Fibroblast of the aortic adventitia (primary cell): ENCODE data around the gene MGAT5. TPM values are rescaled to one million over a fixed set of nuclear protein-coding genes. Genes with fewer than 3 reads are reported as not detected.

Experiments
- DNase-seq: peaks from one replicate; pipeline ENCODE4 v3.0.0-alpha.2; 2010; ENCODE audit warnings: low read depth
- H3K4me3 ChIP-seq: 2 replicates; pipeline ENCODE4 v1.5.1; 2011; ENCODE audit warnings: low read depth, mild to moderate bottlenecking, control low read depth, low read length, moderate library complexity
- total RNA-seq: library from RNA; depleted of rRNA; stranded (reverse); fragments of >200 nt; gene quantifications from 2 replicates; pipeline ENCODE4 v1.2.3, GENCODE V29; 2012; ENCODE audit warnings: low replicate concordance
- TF ChIP-seq, protein P1 (sequence below): IDR thresholded peaks from 2 replicates; pipeline ENCODE4 v1.5.1; 2011; ENCODE audit warnings: mild to moderate bottlenecking, low read length, control low read depth, inconsistent platforms; ENCODE audit not compliant: insufficient read depth

The MGAT5 gene
- total RNA-seq, 1 donor, result 46.5 TPM

GRCh38 chr2:134341476-134341875 lies 87.6 kb downstream of the MGAT5 start:
- no peak for DNase-seq
- no peak overlapping the region for H3K4me3 ChIP-seq
- TF ChIP-seq, protein P1, sequence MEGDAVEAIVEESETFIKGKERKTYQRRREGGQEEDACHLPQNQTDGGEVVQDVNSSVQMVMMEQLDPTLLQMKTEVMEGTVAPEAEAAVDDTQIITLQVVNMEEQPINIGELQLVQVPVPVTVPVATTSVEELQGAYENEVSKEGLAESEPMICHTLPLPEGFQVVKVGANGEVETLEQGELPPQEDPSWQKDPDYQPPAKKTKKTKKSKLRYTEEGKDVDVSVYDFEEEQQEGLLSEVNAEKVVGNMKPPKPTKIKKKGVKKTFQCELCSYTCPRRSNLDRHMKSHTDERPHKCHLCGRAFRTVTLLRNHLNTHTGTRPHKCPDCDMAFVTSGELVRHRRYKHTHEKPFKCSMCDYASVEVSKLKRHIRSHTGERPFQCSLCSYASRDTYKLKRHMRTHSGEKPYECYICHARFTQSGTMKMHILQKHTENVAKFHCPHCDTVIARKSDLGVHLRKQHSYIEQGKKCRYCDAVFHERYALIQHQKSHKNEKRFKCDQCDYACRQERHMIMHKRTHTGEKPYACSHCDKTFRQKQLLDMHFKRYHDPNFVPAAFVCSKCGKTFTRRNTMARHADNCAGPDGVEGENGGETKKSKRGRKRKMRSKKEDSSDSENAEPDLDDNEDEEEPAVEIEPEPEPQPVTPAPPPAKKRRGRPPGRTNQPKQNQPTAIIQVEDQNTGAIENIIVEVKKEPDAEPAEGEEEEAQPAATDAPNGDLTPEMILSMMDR, result no peak

DNA sequence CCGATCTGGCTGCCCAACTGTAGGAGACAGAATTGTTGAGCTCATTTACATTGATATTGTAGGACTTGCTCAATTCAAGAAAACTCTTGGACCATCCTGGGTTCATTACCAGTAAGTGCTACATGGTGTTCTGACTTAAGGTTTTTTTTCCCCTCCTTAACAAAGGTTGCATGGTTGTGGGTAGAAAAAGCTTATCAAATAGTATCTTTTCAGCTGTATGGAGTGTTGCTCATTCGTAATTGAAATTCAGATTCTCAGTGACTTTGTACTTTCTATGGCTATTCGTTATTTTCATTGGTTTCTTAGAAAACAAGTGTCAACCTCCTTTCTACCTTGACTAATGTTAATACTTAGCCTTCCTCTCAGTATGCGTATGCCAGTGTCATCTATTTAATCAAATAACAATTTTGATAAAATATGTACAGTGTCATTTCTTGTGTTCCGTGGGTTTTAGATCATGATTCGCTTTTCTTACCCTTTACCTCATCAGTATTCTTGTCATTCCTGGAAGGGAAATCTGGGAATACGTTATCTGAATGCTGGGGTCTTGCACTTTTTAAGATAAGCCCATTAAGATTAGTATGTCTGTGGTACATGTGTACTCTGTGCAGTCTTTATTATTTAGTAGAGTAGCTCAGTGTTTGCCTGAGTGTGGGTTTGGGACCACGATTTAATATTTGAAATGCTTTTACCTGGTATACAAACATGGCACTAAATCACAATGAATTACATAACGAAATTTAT lies 91.3 kb downstream of the MGAT5 start:
- TF ChIP-seq, protein P1, result no peak
- no peak overlapping the region for H3K4me3 ChIP-seq
- no peak for DNase-seq

DNA sequence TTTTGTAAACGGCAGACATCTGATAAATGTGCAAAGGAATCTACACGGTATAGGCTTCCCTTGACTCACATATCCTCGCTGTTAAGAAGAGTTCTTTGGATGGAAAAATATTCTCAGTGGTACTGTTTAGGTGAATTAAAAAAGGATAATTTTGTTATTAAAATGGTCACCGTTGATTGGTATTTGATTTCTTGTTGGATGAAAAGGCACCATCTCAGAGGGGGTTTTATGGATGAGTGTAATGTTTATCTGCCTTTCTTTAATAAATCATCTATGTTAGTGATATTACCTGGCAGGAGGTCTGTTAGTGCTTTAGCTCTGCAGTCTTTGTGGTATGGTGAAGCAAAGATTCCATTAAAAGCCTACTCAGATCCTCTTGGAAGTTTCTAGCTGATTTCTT lies 92.3 kb downstream of the MGAT5 start:
- DNase-seq, result no peak
- TF ChIP-seq, protein P1, result no peak
- no peak overlapping the region for H3K4me3 ChIP-seq

DNA sequence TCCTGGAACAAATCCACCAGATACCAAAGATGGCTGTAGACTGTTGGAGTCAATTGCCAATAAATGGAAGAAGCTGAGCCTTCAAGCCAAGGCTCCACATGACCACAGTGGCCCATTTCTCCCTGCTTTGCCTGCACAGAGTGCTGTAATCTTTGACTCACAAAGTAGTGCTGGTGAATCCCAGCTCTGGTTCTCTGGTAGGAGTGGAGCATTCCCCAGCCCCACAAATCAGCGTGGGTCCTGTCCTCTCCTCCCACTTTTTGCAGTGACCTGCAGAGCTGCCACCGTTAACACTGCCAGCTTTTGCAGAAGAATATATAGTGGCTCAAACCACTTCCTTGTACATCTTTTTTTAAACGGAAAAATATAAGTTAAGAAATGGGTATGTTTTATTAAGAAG lies 93.9 kb downstream of the MGAT5 start:
- no peak overlapping the region for H3K4me3 ChIP-seq
- peak; percentile 5 for DNase-seq
- TF ChIP-seq, protein P1, result no peak

- peak; percentile 66 for DNase-seq
Measured at GRCh38 chr2:134348239-134348638, 94.4 kb downstream of the MGAT5 start.

GRCh38 chr2:134348760-134349159 lies 94.9 kb downstream of the MGAT5 start:
- DNase-seq, result peak; percentile 13
- no peak overlapping the region for H3K4me3 ChIP-seq
- TF ChIP-seq, protein P1, result no peak

More at GRCh38 chr2:134348239-134348638, 94.4 kb downstream of the MGAT5 start:
- TF ChIP-seq, protein P1, result no peak
- no peak overlapping the region for H3K4me3 ChIP-seq

GRCh38 chr2:134351016-134351415 lies 97.1 kb downstream of the MGAT5 start:
- no peak overlapping the region for H3K4me3 ChIP-seq
- TF ChIP-seq, protein P1, result no peak
- no peak for DNase-seq
